Effector CD8-positive, alpha-beta T cell (primary cell): Measurements from ENCODE around the gene KDM2B.
"Not testable (repeated sequence)": the region's sequence is repeated elsewhere in the genome, so short reads cannot be mapped to it uniquely, and the experiment has no call there.

ENCODE experiments used
- DNase-seq: peaks from one replicate; lab custom pipeline; 2025; lab: John Stamatoyannopoulos, UW

The KDM2B gene

GRCh38 chr12:121503395-121503794 lies 77.4 kb downstream of the KDM2B start:
- DNase-seq: no peak

DNA sequence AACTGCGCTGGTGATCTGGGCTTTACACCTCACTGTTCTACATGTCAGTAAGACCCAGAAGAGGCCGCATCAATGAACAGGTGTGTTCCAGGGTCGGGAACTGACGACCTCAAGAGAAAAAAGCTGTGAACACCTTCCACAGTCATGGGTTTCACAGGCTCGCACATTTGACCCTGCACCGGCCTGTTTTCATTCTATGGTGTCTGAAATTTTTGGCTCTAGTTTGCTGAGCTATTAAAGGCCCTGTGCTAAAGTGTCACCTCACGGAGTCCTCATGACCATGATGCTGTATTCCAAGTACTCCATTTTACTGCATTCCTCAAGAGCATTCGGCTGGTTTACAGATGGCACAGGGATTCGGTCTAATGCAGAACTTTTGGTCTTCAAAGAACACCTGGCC lies 78.9 kb downstream of the KDM2B start:
- DNase-seq: no peak

GRCh38 chr12:121499929-121500793 lies 80.7 kb downstream of the KDM2B start:
- peak; percentile 75 for DNase-seq

- DNase-seq: no peak
These were observed 85.1 kb downstream of the KDM2B start for GRCh38 chr12:121495746-121496145.

GRCh38 chr12:121494093-121494787 lies 86.6 kb downstream of the KDM2B start:
- peak; percentile 28 for DNase-seq

- DNase-seq: no peak
These were observed 90.2 kb downstream of the KDM2B start for GRCh38 chr12:121490401-121491281.

GRCh38 chr12:121489874-121490273 lies 90.9 kb downstream of the KDM2B start:
- DNase-seq: no peak

DNA sequence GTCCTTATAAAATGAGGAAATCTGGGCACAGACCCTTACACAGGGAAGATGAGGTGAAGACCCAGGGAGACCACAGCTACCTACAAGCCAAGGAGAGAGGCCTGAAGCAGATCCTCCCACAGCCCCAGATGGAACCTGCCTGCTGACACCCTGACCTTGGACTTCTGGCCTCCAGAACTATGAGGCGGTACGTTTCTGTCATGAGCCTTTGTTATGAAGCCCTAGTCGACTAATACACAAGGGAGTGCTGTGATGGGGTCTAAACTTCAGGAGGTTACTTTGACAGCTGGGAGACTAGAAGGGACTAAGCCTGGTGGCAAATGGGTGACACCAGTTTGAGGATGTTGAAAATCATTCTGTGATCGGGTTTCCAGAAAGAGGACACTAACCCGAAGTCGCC lies 95.9 kb downstream of the KDM2B start:
- DNase-seq: no peak

GRCh38 chr12:121484564-121484963 lies 96.3 kb downstream of the KDM2B start:
- DNase-seq: not testable (repeated sequence)

- DNase-seq: no peak
These were observed 96.9 kb downstream of the KDM2B start for GRCh38 chr12:121483949-121484348.

- no peak for DNase-seq
These were observed 104.3 kb downstream of the KDM2B start for GRCh38 chr12:121476477-121476876.

DNA sequence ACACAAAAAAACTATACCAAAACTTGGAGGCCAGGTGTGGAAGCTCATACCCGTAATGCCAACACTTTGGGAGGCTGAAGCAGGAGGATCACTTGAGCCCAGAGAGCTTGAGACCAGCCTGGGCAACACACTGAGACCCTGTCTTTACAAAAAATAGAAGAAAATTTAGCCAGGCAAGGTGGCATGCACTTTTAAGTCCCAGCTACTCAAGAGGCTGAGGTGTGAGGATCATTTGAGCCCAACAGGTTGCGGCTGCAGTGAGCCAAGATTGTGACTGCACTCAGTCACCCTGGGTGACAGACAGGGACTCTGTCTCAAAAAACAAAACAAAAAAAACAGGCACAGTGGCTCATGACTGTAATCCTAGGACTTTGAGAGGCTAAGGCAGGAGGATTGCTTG lies 105.5 kb downstream of the KDM2B start:
- no peak for DNase-seq

DNA sequence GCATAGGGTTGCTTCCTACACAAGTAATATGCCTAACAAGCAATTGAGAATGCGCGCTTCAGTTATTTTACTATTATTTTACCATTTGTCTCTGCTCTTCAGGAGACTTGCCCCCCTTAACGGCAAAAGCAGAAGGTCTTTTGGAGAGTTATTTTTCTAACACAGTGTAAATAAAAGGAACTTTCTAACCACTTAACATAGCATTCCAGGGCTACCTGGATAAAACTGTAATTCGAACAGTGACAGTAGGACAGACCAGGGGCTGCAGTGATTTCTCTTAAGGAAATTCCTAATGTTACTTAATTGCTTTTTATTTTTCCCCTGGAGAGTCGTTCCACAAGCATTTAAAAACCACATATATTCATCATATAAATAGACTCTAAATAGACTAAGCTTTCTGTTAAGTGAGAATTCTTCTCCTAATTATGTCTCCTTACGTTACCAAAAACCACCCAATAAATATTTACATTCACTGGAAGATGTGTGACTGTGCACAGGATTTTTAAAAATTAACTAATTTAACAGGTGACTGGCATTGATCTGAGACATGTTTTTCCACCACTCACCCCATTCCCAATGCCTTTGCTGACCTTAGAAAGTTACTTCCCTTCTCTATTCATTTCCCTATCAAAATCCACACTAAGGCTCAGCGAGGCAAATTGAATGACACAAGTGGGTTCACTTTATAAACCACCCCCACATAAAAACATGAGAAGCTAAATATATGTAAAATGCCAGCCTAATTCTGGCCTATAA lies 108.5 kb downstream of the KDM2B start:
- no peak for DNase-seq

DNA sequence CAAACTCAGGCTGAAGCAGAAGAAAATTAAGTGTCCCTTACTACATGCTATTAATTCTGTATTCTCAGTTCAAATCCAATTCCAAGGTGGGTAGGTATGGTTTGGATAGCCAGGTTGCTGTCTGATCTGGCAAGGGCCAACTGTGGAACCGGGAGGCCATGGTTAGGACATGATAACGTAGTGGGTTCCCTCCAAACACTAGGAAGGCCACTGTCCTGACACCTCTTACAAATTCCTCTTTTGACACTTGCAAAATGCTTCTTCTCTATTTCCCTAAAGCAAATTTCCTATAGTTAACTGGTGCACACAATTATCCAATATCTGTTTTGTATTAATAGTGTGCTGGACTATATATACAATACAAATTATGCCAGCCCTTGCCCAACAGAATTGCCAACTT lies 110.1 kb downstream of the KDM2B start:
- DNase-seq: no peak

GRCh38 chr12:121468499-121468801 lies 112.4 kb downstream of the KDM2B start:
- DNase-seq: no peak

DNA sequence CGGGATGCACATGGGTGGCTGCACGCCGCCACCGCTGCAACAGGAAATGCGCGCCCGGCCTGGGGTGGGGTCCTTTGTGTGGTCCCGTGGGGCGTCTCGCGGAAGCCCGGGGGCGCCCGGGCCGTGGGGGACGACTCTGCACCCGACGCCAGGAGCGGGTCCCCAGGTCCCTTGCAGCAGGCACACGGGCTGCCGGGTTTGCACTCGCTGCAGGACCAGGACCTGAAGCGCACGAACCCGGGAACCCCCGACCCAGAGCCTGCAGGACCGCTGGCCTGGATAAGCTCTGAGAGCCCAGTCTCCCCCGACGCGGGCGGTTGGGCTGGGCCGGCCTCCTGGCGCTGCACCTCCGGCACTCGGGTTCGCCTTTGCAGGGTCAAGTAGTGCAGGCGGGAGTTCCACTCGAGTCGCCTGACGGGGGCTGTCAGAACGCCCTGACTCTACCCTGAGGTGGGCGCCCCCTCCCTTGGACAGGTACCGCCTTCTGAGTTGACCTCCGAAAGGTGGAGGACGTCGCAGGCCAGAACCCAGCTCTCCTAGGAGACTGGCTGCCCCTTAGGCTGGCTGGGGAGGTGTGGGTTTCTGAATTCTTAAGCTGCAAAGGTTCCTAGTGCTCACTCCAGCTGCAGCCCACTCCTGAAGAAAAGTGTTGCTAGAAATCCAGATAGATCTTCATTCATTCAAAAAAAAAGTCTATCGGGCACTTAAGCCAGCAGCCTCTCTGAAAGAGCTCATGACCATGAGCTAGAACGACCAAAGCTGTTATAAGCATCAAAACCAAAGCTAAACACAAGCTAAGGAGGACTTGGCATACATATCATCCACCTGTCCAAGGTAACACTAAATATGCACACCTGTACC lies 113.0 kb downstream of the KDM2B start:
- no peak for DNase-seq

GRCh38 chr12:121466794-121467637 lies 113.8 kb downstream of the KDM2B start:
- peak; percentile 81 for DNase-seq

GRCh38 chr12:121465921-121466793 lies 114.7 kb downstream of the KDM2B start:
- peak; percentile 20 for DNase-seq

GRCh38 chr12:121464331-121464730 lies 116.5 kb downstream of the KDM2B start:
- no peak for DNase-seq
